DMS 273 treated with DMSO at 0.1 percent for 48 hours (cell line): ENCODE data around the gene IL1RL2.
A peak's percentile ranks its signal among the peaks of the same experiment; 100 is the strongest.

Experiments
- DNase-seq: peaks from one replicate; lab custom pipeline; 2025; lab: John Stamatoyannopoulos, UW

Gene IL1RL2

GRCh38 chr2:102238778-102239177, 52.0 kb downstream of the IL1RL2 start:
- DNase-seq: no peak

- DNase-seq: no peak
These were observed 52.5 kb downstream of the IL1RL2 start for GRCh38 chr2:102239344-102239743.

- DNase-seq: peak; percentile 17
These were observed 54.0 kb downstream of the IL1RL2 start for GRCh38 chr2:102240640-102241370.

GRCh38 chr2:102241616-102242305, 54.9 kb downstream of the IL1RL2 start:
- no peak for DNase-seq

- DNase-seq: no peak
These were observed 58.7 kb downstream of the IL1RL2 start for GRCh38 chr2:102245266-102246151.

- DNase-seq: no peak
These were observed 63.5 kb downstream of the IL1RL2 start for GRCh38 chr2:102250278-102250821.

- DNase-seq: no peak
These were observed 64.4 kb downstream of the IL1RL2 start for GRCh38 chr2:102251042-102251848.

- DNase-seq: no peak
These were observed 65.0 kb downstream of the IL1RL2 start for GRCh38 chr2:102251849-102252203.

- no peak for DNase-seq
These were observed 65.4 kb downstream of the IL1RL2 start for GRCh38 chr2:102252236-102252635.

- no peak for DNase-seq
These were observed 66.4 kb downstream of the IL1RL2 start for GRCh38 chr2:102253140-102253752.

- DNase-seq: no peak
These were observed 66.9 kb downstream of the IL1RL2 start for GRCh38 chr2:102253753-102254150.

- no peak for DNase-seq
These were observed 69.5 kb downstream of the IL1RL2 start for GRCh38 chr2:102256276-102256675.

- no peak for DNase-seq
These were observed 70.1 kb downstream of the IL1RL2 start for GRCh38 chr2:102256874-102257462.

- no peak for DNase-seq
These were observed 71.2 kb downstream of the IL1RL2 start for GRCh38 chr2:102258025-102258385.

- no peak for DNase-seq
These were observed 71.7 kb downstream of the IL1RL2 start for GRCh38 chr2:102258386-102259074.

GRCh38 chr2:102261467-102262135, 74.8 kb downstream of the IL1RL2 start:
- no peak for DNase-seq

GRCh38 chr2:102262216-102263129, 75.7 kb downstream of the IL1RL2 start:
- DNase-seq: no peak

GRCh38 chr2:102264952-102265351, 78.1 kb downstream of the IL1RL2 start:
- DNase-seq: no peak

- DNase-seq: no peak
These were observed 79.4 kb downstream of the IL1RL2 start for GRCh38 chr2:102266204-102266603.
